H1 (cell line): ENCODE results near the gene MRPS6. TPM values are rescaled to one million over a fixed set of nuclear protein-coding genes. Genes with fewer than 3 reads are reported as not detected.

Source experiments
- CHD7 ChIP-seq: fragments of 300-600 bp; sonication (generic); IDR thresholded peaks from 2 replicates; pipeline ENCODE4 v1.7.1; 2012; ENCODE audit warnings: low read length, moderate library complexity, mild to moderate bottlenecking, inconsistent platforms; ENCODE audit not compliant: insufficient replicate concordance
- EGR1 ChIP-seq: IDR thresholded peaks from 2 replicates; pipeline ENCODE4 v1.6.1; 2011; ENCODE audit warnings: low read depth, low read length, borderline replicate concordance
- EZH2 ChIP-seq: fragments of 200-600 bp; sonication (generic); IDR thresholded peaks from 2 replicates; pipeline ENCODE4 v1.7.1; 2012; ENCODE audit warnings: low read depth, mild to moderate bottlenecking, moderate library complexity, low read length, inconsistent platforms; ENCODE audit not compliant: severe bottlenecking
- KDM5A ChIP-seq: fragments of 200-600 bp; IDR thresholded peaks from 2 replicates; pipeline ENCODE4 v1.7.1; 2012; ENCODE audit warnings: mild to moderate bottlenecking, low read length, inconsistent platforms, mixed read lengths
- RNF2 ChIP-seq: fragments of 200-900, 300-1000 bp; sonication (generic); IDR thresholded peaks from 2 replicates; pipeline ENCODE4 v1.7.1; 2016; ENCODE audit warnings: borderline replicate concordance, low read depth, mild to moderate bottlenecking, antibody characterized with exemption, low read length; ENCODE audit not compliant: poor library complexity, severe bottlenecking; ENCODE audit errors: missing control alignments
- polyA plus RNA-seq, 7 experiments: library from polyadenylated mRNA; depleted of rRNA in 3 of 7; stranded (reverse) in 5 of 7; unstranded in 2 of 7; fragments of >200 nt in 5 of 7; fragments of 200-250 nt in 2 of 7; gene quantifications; 1 replicate in 5 of 7; 2 replicates in 1 of 7; 4 replicates in 1 of 7; pipeline versions ENCODE4 v1.2.1 to v1.2.3, GENCODE V29; 2011 to 2013; ENCODE audit warnings: missing spikeins in 2 of 7, mixed read lengths in 2 of 7
- total RNA-seq: library from RNA; stranded (reverse); fragmentation: NEBNext Ultra II Directional; extraction: Animal tissue kit (Norgen Biotek cat#: 25700); gene quantifications from 2 replicates; pipeline ENCODE4 v1.2.1, GENCODE V29; 2021
- TF ChIP-seq, protein P1 (sequence below): IDR thresholded peaks from 2 replicates; pipeline ENCODE4 v1.6.1; 2012; ENCODE audit warnings: low read length, inconsistent platforms
- TF ChIP-seq, protein P2 (sequence below): IDR thresholded peaks from 2 replicates; pipeline ENCODE4 v1.6.1; 2012; ENCODE audit warnings: inconsistent platforms

MRPS6 gene
- total and polyA plus RNA-seq, 2 of the 8 experiments (the other 6 are each of a cell fraction or from before 2014, with no cell fraction given): 62.7 to 156 TPM

DNA sequence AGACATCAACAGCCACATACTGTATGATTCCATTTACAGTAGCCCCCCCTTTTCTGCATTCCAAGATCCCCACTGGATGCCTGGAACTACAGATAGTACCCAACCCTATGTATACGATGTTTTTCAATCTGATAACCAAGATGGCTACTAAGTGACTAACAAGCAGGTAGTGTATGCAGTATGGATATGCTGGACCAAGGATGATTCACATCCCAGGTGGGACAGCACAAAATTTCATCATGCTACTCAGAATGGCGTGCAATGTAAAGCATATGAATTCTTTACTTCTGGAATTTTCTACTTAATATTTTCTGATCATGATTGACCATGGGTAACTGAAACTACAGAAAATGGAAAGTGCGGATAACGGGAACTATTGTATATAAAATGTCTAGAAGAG lies 30.0 kb upstream of the MRPS6 start (continued):
- TF ChIP-seq, protein P1, sequence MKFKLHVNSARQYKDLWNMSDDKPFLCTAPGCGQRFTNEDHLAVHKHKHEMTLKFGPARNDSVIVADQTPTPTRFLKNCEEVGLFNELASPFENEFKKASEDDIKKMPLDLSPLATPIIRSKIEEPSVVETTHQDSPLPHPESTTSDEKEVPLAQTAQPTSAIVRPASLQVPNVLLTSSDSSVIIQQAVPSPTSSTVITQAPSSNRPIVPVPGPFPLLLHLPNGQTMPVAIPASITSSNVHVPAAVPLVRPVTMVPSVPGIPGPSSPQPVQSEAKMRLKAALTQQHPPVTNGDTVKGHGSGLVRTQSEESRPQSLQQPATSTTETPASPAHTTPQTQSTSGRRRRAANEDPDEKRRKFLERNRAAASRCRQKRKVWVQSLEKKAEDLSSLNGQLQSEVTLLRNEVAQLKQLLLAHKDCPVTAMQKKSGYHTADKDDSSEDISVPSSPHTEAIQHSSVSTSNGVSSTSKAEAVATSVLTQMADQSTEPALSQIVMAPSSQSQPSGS: no peak
- no peak for TF ChIP-seq RNF2
- no peak for TF ChIP-seq KDM5A
- TF ChIP-seq, protein P2, sequence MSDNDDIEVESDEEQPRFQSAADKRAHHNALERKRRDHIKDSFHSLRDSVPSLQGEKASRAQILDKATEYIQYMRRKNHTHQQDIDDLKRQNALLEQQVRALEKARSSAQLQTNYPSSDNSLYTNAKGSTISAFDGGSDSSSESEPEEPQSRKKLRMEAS: no peak
- TF ChIP-seq CHD7: no peak
- TF ChIP-seq EZH2: no peak
- no peak for TF ChIP-seq EGR1
